SJCRH30 (cell line): Measurements from ENCODE around the gene SDC1. TPM values are rescaled to one million over a fixed set of nuclear protein-coding genes. Genes with fewer than 3 reads are reported as not detected.

Experiments
- DNase-seq, 2 experiments: peaks; one replicate each; pipeline ENCODE4 v3.0.0-alpha.2; 2015 to 2020
- H3K27ac ChIP-seq: fragments of 250-450 bp; sonication (Bioruptor Pico); 2 replicates; pipeline ENCODE4 v1.5.1; 2020; ENCODE audit warnings: mild to moderate bottlenecking, moderate library complexity
- H3K27me3 ChIP-seq: fragments of 250-450 bp; sonication (Bioruptor Pico); 2 replicates; pipeline ENCODE4 v1.5.1; 2020; ENCODE audit warnings: mild to moderate bottlenecking, moderate library complexity
- H3K36me3 ChIP-seq: fragments of 250-450 bp; sonication (Bioruptor Pico); 2 replicates; pipeline ENCODE4 v1.5.1; 2020; ENCODE audit warnings: mild to moderate bottlenecking, moderate library complexity
- H3K4me1 ChIP-seq: fragments of 250-450 bp; sonication (Bioruptor Pico); 2 replicates; pipeline ENCODE4 v1.5.1; 2020; ENCODE audit warnings: mild to moderate bottlenecking, moderate library complexity
- H3K4me3 ChIP-seq: fragments of 250-450 bp; sonication (Bioruptor Pico); 2 replicates; pipeline ENCODE4 v1.5.1; 2020; ENCODE audit warnings: mild to moderate bottlenecking, moderate library complexity
- H3K9me3 ChIP-seq: fragments of 250-450 bp; sonication (Bioruptor Pico); replicated peaks from 2 replicates; pipeline ENCODE4 v1.5.1; 2020; ENCODE audit warnings: mild to moderate bottlenecking, moderate library complexity
- total RNA-seq: library from RNA; depleted of rRNA; stranded (reverse); fragments of >200 nt; shearing (Covaris generic); gene quantifications from 2 replicates; pipeline ENCODE4 v1.2.3, GENCODE V29; 2014

SDC1 gene
- total RNA-seq, 1 experiment from 2014 or later, result 62.6 TPM

GRCh38 chr2:20190876-20191713 lies 33.8 kb downstream of the SDC1 start:
- Histone ChIP-seq H3K36me3 (no peaks in the 10 kb centered on the region), H3K27ac (no peak overlapping the region), H3K9me3 (no peaks in the 10 kb centered on the region), H3K4me3 (no peak overlapping the region), H3K4me1 (peaks cover 15% of the 10 kb centered on the region), H3K27me3 (peaks cover 2% of the 10 kb centered on the region)
- no peak for DNase-seq

DNA sequence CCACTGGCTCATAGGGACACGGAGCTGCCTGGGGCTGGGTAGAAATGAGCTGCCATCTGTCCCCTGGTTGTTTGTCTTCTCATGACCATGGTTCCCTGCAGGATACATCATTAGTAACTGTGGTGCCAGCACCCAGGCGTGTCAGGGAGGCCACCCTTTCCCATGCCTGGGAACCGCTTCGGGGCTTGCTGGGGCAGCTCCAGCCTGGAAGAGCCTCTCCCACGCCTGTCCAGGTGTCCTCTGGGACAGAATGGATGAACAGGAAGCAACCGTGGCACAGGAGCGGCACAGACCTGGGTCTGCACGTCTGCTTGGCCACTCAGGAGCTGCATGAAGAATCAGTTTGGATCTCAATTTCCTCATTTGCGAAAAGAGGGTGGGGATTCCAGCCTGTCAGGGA lies 34.8 kb downstream of the SDC1 start:
- Histone ChIP-seq H3K4me3 (no peak overlapping the region), H3K4me1 (peaks cover 25% of the 10 kb centered on the region), H3K27ac (no peak overlapping the region), H3K27me3 (no peaks in the 10 kb centered on the region; the same call in none of the 2 replicates), H3K36me3 (no peaks in the 10 kb centered on the region), H3K9me3 (no peaks in the 10 kb centered on the region)
- no peak for DNase-seq

DNA sequence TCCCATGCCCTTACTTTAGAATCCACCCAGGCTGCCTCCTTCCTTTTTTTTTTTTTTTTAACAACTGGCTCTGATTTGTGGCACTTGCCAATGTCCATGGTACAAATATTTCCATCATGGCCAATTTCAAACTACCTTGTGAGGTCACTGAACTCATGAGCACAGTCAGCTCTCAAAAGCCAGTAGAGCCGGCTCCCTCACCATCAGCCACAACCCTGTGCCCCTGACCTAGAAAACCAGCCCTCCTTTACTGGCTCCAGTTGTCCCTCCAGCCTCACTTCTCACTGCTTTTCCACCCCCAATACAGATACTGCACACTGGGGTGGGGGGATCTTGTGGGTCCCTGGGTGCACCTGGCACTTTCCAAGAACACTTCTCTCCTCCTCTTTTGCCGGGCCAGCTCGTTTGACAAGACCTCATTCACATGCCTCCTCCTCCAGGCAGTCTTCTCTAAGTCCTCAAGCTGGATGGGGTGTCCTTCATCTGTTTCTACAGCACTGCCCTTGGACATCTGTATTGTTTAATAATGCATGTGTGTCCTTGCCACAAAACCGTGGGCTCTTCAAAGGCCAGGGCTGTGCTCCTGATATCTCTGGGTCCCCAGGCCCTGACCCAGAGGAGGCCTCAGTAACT lies 35.5 kb downstream of the SDC1 start:
- no peak for DNase-seq
- Histone ChIP-seq H3K27ac (no peak overlapping the region), H3K27me3 (no peaks in the 10 kb centered on the region; the same call in none of the 2 replicates), H3K9me3 (no peaks in the 10 kb centered on the region), H3K4me3 (no peak overlapping the region), H3K36me3 (no peaks in the 10 kb centered on the region), H3K4me1 (peaks cover 32% of the 10 kb centered on the region)

DNA sequence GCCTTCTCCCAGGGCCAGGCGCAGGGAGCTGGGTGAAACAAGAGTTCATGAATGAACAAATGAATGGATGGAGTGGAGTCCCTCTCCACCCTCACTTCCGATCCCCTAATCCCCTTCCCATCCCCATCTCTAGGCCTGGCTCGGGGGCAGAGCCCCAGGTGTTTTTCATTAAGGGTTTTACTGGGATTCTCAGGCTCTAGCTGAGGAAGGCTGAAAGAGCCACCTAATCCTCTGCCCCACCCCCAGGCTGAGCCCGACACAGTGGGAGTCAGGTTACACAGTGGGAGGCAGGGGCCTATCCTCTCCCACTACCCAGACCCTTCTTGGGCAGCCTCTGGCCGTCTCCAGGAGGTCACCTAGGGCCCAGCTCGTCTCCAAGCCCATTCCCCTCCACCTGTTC lies 36.1 kb downstream of the SDC1 start:
- H3K36me3 ChIP-seq, result no peaks in the 10 kb centered on the region
- no peak overlapping the region for H3K27ac ChIP-seq
- peak in 1 of 2 experiments; percentile 67 for DNase-seq
- no peaks in the 10 kb centered on the region; the same call in none of the 2 replicates for H3K27me3 ChIP-seq
- H3K4me3 ChIP-seq, result no peak overlapping the region
- no peaks in the 10 kb centered on the region for H3K9me3 ChIP-seq
- H3K4me1 ChIP-seq, result peaks cover 36% of the 10 kb centered on the region

GRCh38 chr2:20188201-20188600 lies 36.7 kb downstream of the SDC1 start:
- DNase-seq, result no peak
- H3K4me1 ChIP-seq, result peaks cover 36% of the 10 kb centered on the region
- H3K27ac ChIP-seq, result no peak overlapping the region
- no peaks in the 10 kb centered on the region for H3K36me3 ChIP-seq
- no peaks in the 10 kb centered on the region for H3K9me3 ChIP-seq
- no peaks in the 10 kb centered on the region; the same call in none of the 2 replicates for H3K27me3 ChIP-seq
- no peak overlapping the region for H3K4me3 ChIP-seq

DNA sequence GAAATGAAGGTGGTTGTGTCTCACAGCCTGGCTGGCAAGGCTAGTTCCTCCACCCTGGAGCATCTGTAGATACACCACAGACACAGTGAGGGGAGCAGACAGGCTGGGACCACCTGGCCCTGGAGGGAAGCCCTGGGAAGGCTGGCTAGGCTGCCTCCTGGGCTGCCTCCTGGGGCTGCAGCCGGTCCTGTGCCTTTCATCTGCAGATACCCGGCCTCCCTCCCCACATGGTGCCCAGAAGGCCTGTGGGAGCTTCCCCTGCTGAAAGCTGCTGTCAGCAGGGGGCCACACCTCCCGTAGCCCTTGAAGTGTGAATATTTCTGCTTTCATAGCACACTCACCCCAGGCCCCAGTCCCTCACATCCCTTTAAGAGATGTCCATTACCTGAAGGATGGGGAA lies 37.6 kb downstream of the SDC1 start:
- H3K9me3 ChIP-seq, result no peaks in the 10 kb centered on the region
- H3K4me3 ChIP-seq, result no peak overlapping the region
- no peaks in the 10 kb centered on the region; the same call in none of the 2 replicates for H3K27me3 ChIP-seq
- peaks cover 36% of the 10 kb centered on the region for H3K4me1 ChIP-seq
- H3K27ac ChIP-seq, result no peak overlapping the region
- DNase-seq, result no peak
- H3K36me3 ChIP-seq, result no peaks in the 10 kb centered on the region

GRCh38 chr2:20186855-20187187 lies 38.1 kb downstream of the SDC1 start:
- Histone ChIP-seq H3K9me3 (no peaks in the 10 kb centered on the region), H3K4me3 (no peak overlapping the region), H3K27ac (no peak overlapping the region), H3K27me3 (no peaks in the 10 kb centered on the region; the same call in none of the 2 replicates), H3K4me1 (peaks cover 36% of the 10 kb centered on the region), H3K36me3 (no peaks in the 10 kb centered on the region)
- no peak for DNase-seq

- H3K27ac ChIP-seq, result peak overlapping the region; percentile 58
- no peaks in the 10 kb centered on the region; the same call in none of the 2 replicates for H3K27me3 ChIP-seq
- H3K4me1 ChIP-seq, result peaks cover 36% of the 10 kb centered on the region
- H3K36me3 ChIP-seq, result no peaks in the 10 kb centered on the region
- DNase-seq, result no peak
- H3K9me3 ChIP-seq, result no peaks in the 10 kb centered on the region
- H3K4me3 ChIP-seq, result no peak overlapping the region
Observed at GRCh38 chr2:20186078-20186854, 38.7 kb downstream of the SDC1 start.

- H3K36me3 ChIP-seq, result no peaks in the 10 kb centered on the region
- H3K27ac ChIP-seq, result peak overlapping the region; percentile 58
- peak; percentile 93 for DNase-seq
- H3K27me3 ChIP-seq, result no peaks in the 10 kb centered on the region; the same call in 1 of the 2 replicates
- no peaks in the 10 kb centered on the region for H3K9me3 ChIP-seq
- H3K4me1 ChIP-seq, result peaks cover 36% of the 10 kb centered on the region
- peak overlapping the region; percentile 8 for H3K4me3 ChIP-seq
Observed at GRCh38 chr2:20185176-20186022, 39.5 kb downstream of the SDC1 start.

- Histone ChIP-seq H3K9me3 (no peaks in the 10 kb centered on the region), H3K4me1 (peaks cover 36% of the 10 kb centered on the region), H3K4me3 (no peak overlapping the region), H3K27ac (no peak overlapping the region), H3K36me3 (no peaks in the 10 kb centered on the region), H3K27me3 (peaks cover under 1% of the 10 kb centered on the region; the same call in 1 of the 2 replicates)
- DNase-seq, result no peak
Observed at GRCh38 chr2:20184067-20184938, 40.6 kb downstream of the SDC1 start.

DNA sequence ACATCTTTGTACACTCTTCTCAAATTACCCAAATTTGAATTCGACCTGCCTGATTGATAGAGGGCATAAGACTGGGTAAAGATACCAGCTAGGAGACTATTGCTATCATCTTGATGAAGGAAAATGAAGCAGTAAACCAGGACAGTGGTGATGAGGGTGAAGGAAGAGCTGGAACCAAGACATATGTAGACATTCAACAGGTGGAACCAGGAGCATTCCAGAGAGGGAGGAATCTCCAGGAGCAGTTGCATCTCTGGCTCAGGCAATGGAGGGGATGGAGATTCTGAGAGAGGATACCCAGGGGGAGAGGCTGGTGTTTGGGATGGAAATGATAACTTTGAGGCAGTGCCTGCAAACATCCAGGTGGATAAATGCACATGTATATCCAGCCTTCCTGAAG lies 41.6 kb downstream of the SDC1 start:
- Histone ChIP-seq H3K9me3 (no peaks in the 10 kb centered on the region), H3K27me3 (peaks cover 9% of the 10 kb centered on the region), H3K27ac (no peak overlapping the region), H3K4me1 (peaks cover 29% of the 10 kb centered on the region), H3K4me3 (no peak overlapping the region), H3K36me3 (no peaks in the 10 kb centered on the region)
- no peak for DNase-seq

- no peaks in the 10 kb centered on the region for H3K36me3 ChIP-seq
- peaks cover 11% of the 10 kb centered on the region for H3K27me3 ChIP-seq
- H3K4me1 ChIP-seq, result peaks cover 27% of the 10 kb centered on the region
- H3K4me3 ChIP-seq, result no peak overlapping the region
- no peaks in the 10 kb centered on the region for H3K9me3 ChIP-seq
- no peak for DNase-seq
- no peak overlapping the region for H3K27ac ChIP-seq
Observed at GRCh38 chr2:20182241-20182931, 42.5 kb downstream of the SDC1 start.

- Histone ChIP-seq H3K27me3 (peaks cover 11% of the 10 kb centered on the region), H3K36me3 (no peaks in the 10 kb centered on the region), H3K9me3 (no peaks in the 10 kb centered on the region), H3K4me1 (peaks cover 27% of the 10 kb centered on the region), H3K4me3 (no peak overlapping the region), H3K27ac (no peak overlapping the region)
- no peak for DNase-seq
Observed at GRCh38 chr2:20181761-20182160, 43.2 kb downstream of the SDC1 start.
